ENCODE data around the gene COG3. TPM values are rescaled to one million over a fixed set of nuclear protein-coding genes. Genes with fewer than 3 reads are reported as not detected.

The COG3 gene
- total RNA-seq, 2 experiments from 2014 or later = 22.3 to 28.9 TPM

GRCh38 chr13:45534604-45535003 lies 69.9 kb downstream of the COG3 start:
- Histone ChIP-seq H3K36me3 (ENCODE audit: insufficient read depth, low read length) (peaks cover 52% of the 10 kb centered on the region; the same call in 1 of the 2 replicates), H3K4me1 (ENCODE audit: insufficient read depth, low read length, poor library complexity, severe bottlenecking) (no peaks in the 10 kb centered on the region)
- BruUV-seq (replicated peaks) = no TSS peak

GRCh38 chr13:45536224-45536623 lies 71.5 kb downstream of the COG3 start:
- H3K79me2 ChIP-seq (ENCODE audit: insufficient read depth, low read depth, low read length) = no peaks in the 10 kb centered on the region
- H3K9me3 ChIP-seq (ENCODE audit: low read length) = no peaks in the 10 kb centered on the region
- no peak overlapping the region for H3K27ac ChIP-seq (ENCODE audit: low read depth, low read length, poor library complexity, severe bottlenecking)
- no peaks in the 10 kb centered on the region for H3K9me2 ChIP-seq (ENCODE audit: insufficient read depth, low read length)
- H2AFZ ChIP-seq (ENCODE audit: low read length) = no peak overlapping the region
- intact Hi-C loops (cut with micrococcal nuclease; ENCODE audit: unreplicated experiment) = no loop called here
- H3K36me3 ChIP-seq (ENCODE audit: insufficient read depth, low read length) = peaks cover 36% of the 10 kb centered on the region; the same call in 1 of the 2 replicates
- no peak overlapping the region for H3K4me2 ChIP-seq (ENCODE audit: low read length)
- no peaks in the 10 kb centered on the region for H3K4me1 ChIP-seq (ENCODE audit: insufficient read depth, low read length, poor library complexity, severe bottlenecking)
- no TSS peak for BruUV-seq (replicated peaks)
- ChIA-PET POLR2A (no interaction called here), CTCF (ENCODE audit: unreplicated experiment) (no interaction called here)
- no peak for DNase-seq (ENCODE audit: low spot score)
- no peak overlapping the region for H3K4me3 ChIP-seq (ENCODE audit: low read depth, low read length, poor library complexity, severe bottlenecking)
- H4K20me1 ChIP-seq (ENCODE audit: insufficient read depth, low read length) = no peaks in the 10 kb centered on the region
- TF ChIP-seq EZH2phosphoT487 (IDR thresholded peaks at IDR 0.05; ENCODE audit: borderline replicate concordance, low read depth, low read length) = no peak
- TF ChIP-seq CTCF (conservative IDR thresholded peaks at IDR 0.05; ENCODE audit: low read length) = no peak

More at GRCh38 chr13:45534604-45535003, 69.9 kb downstream of the COG3 start:
- CTCF ChIA-PET (ENCODE audit: unreplicated experiment) = no interaction called here
- Histone ChIP-seq H2AFZ (ENCODE audit: low read length) (no peak overlapping the region), H3K9me2 (ENCODE audit: insufficient read depth, low read length) (no peaks in the 10 kb centered on the region), H4K20me1 (ENCODE audit: insufficient read depth, low read length) (no peaks in the 10 kb centered on the region), H3K9me3 (ENCODE audit: low read length) (no peaks in the 10 kb centered on the region), H3K79me2 (ENCODE audit: insufficient read depth, low read depth, low read length) (no peaks in the 10 kb centered on the region), H3K4me3 (ENCODE audit: low read depth, low read length, poor library complexity, severe bottlenecking) (no peak overlapping the region), H3K27ac (ENCODE audit: low read depth, low read length, poor library complexity, severe bottlenecking) (no peak overlapping the region), H3K4me2 (ENCODE audit: low read length) (no peak overlapping the region)
- POLR2A ChIA-PET = interaction anchor here (0.7 kb wide), 1 partner anchor 1288 kb away, joined by 3 read pairs; no protein-coding TSS in a partner anchor
- no peak for DNase-seq (ENCODE audit: low spot score)
- TF ChIP-seq EZH2phosphoT487 (IDR thresholded peaks at IDR 0.05; ENCODE audit: borderline replicate concordance, low read depth, low read length) (no peak), CTCF (conservative IDR thresholded peaks at IDR 0.05; ENCODE audit: low read length) (no peak)
- intact Hi-C loops (cut with micrococcal nuclease; ENCODE audit: unreplicated experiment) = no loop called here

- Histone ChIP-seq H3K36me3 (ENCODE audit: insufficient read depth, low read length) (peaks cover 29% of the 10 kb centered on the region; the same call in 1 of the 2 replicates), H3K4me1 (ENCODE audit: insufficient read depth, low read length, poor library complexity, severe bottlenecking) (no peaks in the 10 kb centered on the region), H3K9me2 (ENCODE audit: insufficient read depth, low read length) (no peaks in the 10 kb centered on the region), H4K20me1 (ENCODE audit: insufficient read depth, low read length) (no peaks in the 10 kb centered on the region), H2AFZ (ENCODE audit: low read length) (no peak overlapping the region), H3K4me2 (ENCODE audit: low read length) (no peak overlapping the region), H3K9me3 (ENCODE audit: low read length) (no peaks in the 10 kb centered on the region), H3K79me2 (ENCODE audit: insufficient read depth, low read depth, low read length) (no peaks in the 10 kb centered on the region), H3K27ac (ENCODE audit: low read depth, low read length, poor library complexity, severe bottlenecking) (no peak overlapping the region), H3K4me3 (ENCODE audit: low read depth, low read length, poor library complexity, severe bottlenecking) (no peak overlapping the region)
- ChIA-PET POLR2A (interaction anchor here (0.6 to 0.7 kb wide), 2 partner anchors 15 to 460 kb away, joined by 3 read pairs; no protein-coding TSS in a partner anchor), CTCF (ENCODE audit: unreplicated experiment) (no interaction called here)
- TF ChIP-seq EZH2phosphoT487 (IDR thresholded peaks at IDR 0.05; ENCODE audit: borderline replicate concordance, low read depth, low read length) (no peak), CTCF (conservative IDR thresholded peaks at IDR 0.05; ENCODE audit: low read length) (no peak)
- no peak for DNase-seq (ENCODE audit: low spot score)
- intact Hi-C loops (cut with micrococcal nuclease; ENCODE audit: unreplicated experiment) = no loop called here
- BruUV-seq (replicated peaks) = no TSS peak
Measured at GRCh38 chr13:45537516-45537915, 72.8 kb downstream of the COG3 start.
